Melanocyte of skin (primary cell): Measurements from ENCODE around the gene GPANK1. TPM values are rescaled to one million over a fixed set of nuclear protein-coding genes. Genes with fewer than 3 reads are reported as not detected.

Source experiments
- small RNA-seq, 2 donors: library from RNA; depleted of rRNA; stranded (forward); fragments of <200 nt; gene quantifications; one replicate each; pipeline ENCODE3, GENCODE V24; 2012
- total RNA-seq, 2 donors: library from RNA; depleted of rRNA; stranded (reverse); fragments of >200 nt; gene quantifications; 2 replicates each; pipeline ENCODE4 v1.2.3, GENCODE V29; 2012

The GPANK1 gene
- total RNA-seq: 10 to 100 TPM; 13.1 to 17.3 TPM

DNA sequence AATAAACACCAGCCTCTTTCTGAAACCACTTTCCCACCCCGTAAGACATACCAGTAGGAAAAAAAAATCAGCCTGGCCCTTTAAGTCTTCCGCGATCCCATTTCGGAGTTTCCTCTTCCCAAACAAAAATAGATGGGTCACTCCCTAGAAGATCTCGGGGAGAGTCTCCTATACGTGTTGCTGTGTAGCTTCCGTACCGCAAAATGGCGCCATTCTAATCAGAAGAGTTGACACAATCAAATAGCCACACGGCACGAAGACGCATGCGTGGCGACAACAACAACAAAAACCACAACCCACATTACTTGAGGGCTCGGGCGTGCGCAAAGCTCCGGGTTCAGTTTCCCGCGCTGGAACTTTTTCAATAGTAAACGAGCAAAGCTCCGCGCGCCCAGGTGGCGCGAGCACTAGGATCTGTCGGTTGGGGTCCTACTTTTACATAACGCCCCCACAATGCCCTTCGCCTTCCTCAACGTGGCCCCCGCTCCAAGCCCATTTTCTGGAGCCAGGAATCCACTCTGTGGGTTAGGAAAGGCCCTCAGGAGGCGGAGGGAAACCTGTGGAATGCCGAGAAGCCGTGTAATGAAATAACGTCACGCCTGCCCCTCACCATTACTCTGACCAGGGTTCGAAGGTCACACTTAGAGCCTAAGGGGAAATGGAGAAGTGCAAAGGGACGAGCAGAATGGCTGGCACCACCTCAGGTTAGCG lies at the start of gene GPANK1:
Gene GPANK1 (minus strand): TSS at position 208 of the 711 bp plus-strand sequence. CDS start 519 bp downstream, outside the sequence.

DNA sequence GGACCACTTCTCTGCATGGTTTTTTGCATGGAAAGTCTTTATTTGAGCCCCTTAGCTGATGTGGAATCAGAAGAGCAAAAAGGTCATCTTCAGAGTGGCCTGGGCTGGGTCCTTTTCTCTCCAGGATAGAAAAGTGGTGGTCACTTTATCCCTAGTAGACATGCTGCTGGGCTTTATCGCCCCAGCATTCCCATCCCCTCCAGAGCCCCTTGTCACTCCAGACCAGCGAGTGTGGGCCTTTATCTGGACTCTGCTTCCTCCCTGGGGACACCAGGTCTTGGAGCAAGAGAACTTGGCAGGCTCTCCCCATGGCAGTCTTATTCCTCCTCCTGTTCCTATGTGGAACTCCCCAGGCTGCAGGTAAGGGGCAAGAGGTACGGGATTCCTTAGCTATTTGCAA lies 41.8 kb upstream of the GPANK1 start, which contains the start of gene LY6G6F:
Gene LY6G6F (plus strand): TSS at position 268 of the 400 bp plus-strand sequence. CDS start 41 bp downstream, at position 309.

DNA sequence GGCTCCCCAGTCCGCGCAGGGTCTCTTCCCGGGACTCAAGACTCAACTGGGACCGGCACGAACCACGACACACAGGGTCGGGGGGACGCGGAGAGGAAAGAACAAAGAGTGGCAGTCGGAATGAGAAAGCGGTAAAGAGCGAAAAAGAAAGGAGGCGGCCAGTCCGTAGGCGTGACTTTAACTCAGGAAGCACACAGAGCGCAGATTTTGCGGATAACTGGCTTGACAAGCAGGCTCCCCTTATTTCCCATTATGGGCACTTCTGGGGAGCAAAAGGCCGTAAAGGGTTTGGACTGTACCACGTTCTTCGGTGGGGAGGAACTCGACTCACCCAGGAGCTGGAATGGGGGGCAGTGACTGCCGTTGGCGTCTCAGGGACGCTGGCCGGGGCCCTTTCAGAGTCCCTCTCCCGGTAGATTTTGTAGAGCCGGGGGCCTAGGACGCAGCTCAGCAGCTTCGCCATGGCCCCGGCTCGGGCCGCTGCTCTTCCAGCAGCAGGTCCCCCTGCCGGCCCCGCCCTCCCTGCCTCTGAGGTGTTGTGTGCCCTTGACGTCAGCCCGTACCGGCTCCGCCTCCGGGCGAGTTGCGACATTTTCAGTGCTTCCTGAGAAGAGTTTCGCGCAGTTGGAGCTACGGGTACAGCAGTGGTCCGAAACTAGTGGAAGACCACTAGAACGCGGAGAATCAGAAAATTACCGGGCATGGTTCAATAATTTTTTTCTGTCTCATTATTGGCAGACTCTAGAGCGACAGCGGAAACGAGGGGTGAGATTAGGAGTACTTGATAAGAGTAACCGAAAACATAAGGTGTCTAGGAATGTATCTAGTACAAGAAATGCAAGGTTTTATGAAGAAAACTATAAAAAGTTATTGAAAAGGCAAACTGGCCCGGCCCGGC lies 38.3 kb upstream of the GPANK1 start, which contains the start of gene ABHD16A:
Gene ABHD16A (minus strand): TSS at position 506 of the 898 bp plus-strand sequence. CDS start 43 bp downstream, at position 463.

DNA sequence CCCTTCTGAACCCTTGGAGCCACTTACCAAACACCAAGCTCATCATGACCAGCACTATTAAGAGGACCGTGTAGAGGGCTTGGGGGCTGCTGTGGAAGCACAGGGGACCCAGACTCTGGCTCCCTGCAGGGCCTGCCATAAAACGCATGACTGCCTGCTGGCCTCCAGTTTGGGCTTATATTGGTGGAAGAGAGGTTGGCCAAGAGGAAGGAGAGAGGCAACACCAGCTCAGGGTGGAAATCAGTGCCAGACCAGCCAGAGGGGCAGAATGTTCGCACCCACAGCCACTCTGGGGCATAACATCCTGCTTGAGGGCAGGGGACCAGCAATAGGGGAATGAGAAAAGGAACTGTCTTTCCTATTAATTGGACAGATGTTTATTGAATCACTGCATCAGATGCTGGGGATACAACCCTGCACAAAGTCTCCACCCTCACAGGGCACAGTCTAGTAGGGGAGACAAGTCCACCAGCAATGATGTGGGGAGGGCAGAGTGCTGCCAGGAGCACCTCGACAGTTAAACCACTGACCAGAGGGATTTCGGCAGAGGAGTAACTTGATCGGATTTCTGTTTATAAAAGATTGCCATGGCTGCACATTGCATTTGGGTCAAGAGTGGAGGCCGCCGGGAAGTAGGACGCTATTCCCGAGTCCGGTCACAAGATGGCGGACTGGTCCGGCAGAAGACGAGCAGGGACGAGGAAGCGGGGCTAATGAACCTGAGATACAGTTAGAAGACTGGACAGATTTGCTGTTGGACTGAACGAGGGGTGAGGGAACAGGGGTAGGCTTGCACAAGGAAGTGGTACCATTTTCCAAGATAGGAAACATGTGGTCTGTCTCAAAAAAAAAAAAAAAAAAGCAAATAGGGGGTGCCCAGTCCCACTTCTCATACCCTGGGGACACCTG lies 15.7 kb upstream of the GPANK1 start, which contains the start of gene LY6G5C:
Gene LY6G5C (minus strand): TSS at position 842 of the 909 bp plus-strand sequence. CDS start 694 bp downstream, at position 148.

DNA sequence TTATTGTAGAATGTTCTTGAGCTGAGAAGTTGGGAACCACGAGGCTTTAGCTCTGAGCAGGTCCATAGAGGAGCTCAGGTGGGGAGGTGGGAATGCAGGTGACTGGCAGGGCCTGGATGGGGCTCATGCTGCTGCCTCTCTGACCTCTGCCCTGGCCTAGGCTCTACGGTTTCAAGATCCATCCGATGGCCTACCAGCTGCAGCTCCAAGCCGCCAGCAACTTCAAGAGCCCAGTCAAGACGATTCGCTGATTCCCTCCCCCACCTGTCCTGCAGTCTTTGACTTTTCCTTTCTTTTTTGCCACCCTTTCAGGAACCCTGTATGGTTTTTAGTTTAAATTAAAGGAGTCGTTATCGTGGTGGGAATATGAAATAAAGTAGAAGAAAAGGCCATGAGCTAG lies 4.9 kb upstream of the GPANK1 start, which contains the start of gene LY6G5B:
Gene LY6G5B (plus strand): TSS at position 301 of the 400 bp plus-strand sequence. CDS start 975 bp downstream, outside the sequence.

DNA sequence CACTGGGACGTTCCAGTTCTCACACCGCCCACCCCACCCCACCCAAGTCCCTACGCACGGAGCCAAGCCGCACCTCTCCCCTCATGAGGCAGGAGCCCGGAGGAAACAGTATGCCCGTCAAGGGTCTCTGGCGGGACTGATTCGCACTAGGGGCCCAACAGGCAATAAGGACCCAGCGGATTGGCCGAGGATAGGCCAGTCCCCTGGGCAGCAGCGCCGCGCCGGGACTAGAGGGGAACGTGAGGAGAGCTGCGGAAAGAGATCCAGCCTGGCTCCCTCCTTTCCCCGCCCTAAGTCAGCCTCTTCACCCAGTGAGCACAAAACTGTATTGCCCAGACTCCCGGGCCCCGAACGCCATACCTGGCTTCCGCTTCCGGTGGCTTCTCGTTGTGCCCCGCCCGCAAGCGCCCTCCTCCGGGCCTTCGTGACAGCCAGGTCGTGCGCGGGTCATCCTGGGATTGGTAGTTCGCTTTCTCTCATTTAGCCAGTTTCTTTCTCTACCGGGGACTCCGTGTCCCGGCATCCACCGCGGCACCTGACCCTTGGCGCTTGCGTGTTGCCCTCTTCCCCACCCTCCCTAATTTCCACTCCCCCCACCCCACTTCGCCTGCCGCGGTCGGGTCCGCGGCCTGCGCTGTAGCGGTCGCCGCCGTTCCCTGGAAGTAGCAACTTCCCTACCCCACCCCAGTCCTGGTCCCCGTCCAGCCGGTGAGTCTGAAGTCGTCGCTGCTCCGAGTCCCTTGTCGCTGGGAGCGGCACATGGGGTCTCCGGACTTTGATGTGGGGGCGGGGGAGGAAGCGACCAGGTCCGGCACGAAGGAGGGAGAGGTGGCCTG lies 922 bp upstream of the GPANK1 start, which contains the start of gene CSNK2B:
Gene CSNK2B (plus strand): TSS at position 580 of the 836 bp plus-strand sequence. CDS start 752 bp downstream, outside the sequence.

DNA sequence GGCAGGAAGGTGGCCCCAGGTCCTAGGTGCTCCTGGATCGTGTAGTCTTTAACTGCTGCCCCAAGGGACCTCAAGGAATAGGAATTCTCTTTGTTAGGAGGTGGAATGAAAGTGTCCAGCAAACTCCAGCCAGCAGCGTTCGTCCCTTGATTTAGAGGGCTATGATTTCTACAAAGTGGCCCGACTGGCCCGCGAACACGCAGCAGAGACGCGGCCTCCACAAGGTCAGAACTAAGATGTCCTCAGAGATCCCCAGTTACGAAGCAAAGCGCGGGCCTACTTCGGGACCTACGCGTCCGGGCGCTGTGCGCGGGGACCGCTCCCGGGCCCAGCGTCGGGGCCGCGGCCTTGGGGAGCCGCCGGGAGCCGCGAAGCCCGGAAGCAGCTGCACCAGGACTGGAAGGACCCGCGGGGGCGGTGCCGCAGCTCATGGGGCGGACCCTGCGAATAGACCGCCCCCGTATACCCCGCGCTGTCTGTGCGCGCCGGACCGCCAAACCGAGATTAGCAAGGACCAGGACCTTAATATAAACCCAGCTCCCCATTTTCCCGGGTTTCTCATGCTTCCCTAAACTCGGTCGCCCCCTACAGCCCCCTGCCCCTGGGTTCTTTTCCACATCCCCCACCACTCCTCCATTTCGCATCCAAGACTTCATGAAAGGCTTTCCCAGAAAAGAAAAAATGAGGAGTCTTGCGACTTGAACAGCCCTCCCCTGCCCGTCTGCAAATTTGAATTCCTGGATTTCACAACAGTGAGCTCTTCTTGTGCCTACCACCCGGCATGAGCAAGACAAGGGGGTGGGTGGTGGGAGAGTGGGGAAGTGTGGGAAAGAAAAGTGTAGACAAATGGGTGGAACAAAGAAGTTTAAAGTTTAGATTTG lies 4.2 kb downstream of the GPANK1 start, which contains the start of gene C6orf47:
Gene C6orf47 (minus strand): TSS at position 398 of the 881 bp plus-strand sequence. CDS start 831 bp downstream, outside the sequence.

DNA sequence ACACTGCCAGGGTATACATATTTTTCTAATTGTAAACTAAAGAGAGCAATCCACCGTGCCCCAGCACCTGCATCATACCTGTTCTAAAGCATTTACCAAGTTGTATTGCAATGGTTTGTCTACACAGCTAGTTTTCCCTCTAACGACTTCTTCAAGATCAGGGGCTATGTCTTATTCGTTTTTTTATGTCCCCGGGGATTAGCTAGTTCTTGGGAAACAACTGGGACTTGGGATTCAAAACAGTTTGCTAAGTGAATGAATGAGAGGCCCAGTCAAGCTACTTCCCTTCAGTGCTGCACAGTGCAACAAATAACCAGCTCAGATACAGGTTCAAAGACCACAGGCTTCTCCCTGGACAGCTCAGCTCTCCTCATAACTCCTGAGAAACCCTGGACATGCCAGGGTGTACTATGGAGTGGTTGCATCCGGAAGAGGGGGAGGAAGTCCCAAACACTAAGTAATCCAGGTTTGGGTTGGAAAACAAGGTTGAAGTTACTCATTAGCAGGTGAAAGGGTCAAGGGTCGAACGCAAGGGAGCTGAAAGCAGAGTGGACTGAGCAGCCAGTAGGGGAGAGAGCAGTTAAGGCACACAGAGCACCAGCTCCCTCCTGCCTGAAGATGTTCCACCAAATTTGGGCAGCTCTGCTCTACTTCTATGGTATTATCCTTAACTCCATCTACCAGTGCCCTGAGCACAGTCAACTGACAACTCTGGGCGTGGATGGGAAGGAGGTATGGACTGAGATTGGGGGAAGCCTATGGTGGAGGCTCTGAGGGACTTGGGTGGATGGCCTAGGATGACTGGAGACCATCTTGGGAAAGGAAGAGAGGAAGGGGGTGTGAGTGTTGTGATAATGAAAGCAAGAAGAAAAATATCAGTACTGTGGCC lies 9.2 kb downstream of the GPANK1 start, which contains the start of gene APOM:
Gene APOM (plus strand): TSS at position 546 of the 889 bp plus-strand sequence. CDS start 73 bp downstream, at position 619.

DNA sequence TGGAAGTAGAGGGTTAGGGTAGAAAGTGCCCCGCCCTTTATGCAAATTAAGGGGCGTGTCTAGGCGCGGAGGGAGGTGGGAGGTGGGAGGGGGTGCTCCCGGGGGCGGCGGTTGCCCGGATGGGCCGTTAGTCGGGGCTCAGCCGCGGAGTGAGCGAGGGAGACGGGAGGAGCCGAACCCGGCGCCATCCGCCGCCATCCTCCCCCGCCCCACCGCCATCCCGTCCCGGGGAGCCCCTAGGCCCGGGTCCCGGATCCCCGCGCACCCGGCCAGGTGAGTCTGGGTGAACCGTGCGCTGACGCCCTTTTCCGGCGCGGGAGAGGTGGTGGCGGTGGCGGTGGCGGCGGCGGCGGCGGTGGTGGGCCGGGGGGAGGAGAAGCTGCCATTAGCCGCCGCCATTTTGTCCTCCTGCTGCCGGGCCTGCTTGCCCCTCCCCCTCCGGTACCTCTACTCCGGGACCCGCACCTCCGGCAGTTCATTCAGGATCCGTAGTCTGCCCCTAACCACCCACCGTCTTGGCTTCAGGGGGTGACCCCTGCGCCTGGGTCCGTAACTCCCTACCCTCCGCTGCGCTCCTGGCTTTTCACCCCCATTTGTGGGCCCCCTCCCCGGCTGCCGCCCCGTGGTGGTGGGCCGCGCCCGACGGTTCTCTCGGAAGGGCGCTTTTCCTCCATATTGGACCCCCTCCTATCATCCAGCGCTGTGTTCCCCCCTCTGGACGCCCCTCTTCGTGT lies 44.0 kb downstream of the GPANK1 start, which contains the start of gene PRRC2A:
Gene PRRC2A (plus strand): TSS at position 130 of the 734 bp plus-strand sequence. CDS start 2,075 bp downstream, outside the sequence.

DNA sequence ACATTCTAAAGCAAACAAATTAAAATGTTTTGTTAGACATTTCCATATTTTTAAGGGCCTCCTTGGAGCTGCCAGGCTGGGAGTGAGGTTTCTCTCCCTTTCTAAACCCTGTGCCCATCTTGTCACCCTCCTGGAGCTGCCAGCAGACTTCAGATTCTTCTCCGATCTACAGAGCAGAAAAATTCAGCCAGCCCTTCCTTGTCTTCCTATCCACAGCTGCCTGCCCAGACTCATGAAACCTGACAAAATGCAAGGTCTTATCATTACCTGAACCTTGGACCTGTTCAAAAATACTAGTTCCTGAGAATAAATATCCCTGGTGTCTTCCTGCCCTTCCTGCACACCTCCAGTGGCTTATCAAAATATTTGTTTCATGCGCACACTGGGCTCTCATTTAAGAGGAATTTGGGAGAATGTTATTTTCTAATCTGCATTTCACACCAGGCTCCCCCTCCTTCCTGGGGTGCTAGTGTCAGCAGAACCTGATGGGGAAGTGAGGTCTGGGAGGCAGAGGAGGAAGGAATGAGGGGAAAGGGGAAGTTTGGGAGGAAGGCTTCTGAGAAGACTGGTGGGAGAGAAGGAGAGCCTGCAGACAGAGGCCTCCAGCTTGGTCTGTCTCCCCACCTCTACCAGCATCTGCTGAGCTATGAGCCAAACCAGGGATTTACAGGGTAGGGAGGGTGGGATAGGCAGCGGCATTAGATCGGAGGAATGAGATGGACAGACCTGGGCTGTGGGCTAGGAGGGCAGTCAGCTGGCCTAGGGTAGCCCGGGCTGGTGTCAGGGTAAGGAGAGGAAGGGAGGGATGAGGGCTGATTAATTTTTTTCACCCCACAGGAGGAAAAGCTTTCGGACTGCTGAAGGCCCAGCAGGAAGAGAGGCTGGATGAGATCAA lies 49.9 kb downstream of the GPANK1 start, which contains the start of gene AIF1:
Gene AIF1 (plus strand): TSS at position 551 of the 895 bp plus-strand sequence. CDS start 96 bp downstream, at position 647.

Small RNAs within 50 kb of the gene (small RNA-seq; reads per million reads assigned to genes)
- gene MIR4646 (0 to 0.23 reads per million in 2 donors), gene MIR6832 (0.29 to 0.30 reads per million in 2 donors), gene RF00019 (0 reads per million in 2 donors), gene SNORA38 (185 to 388 reads per million in 2 donors), gene UQCRHP1 (0 reads per million in 2 donors)

Other genes starting within 250 kb of the GPANK1 start
- 10 to 100 TPM; 11.4 to 19.3 TPM for gene MICB, start 166.9 kb downstream of the GPANK1 start, total RNA-seq
- gene MCCD1, start 136.0 kb downstream of the GPANK1 start, total RNA-seq: not detected
- gene DDX39B, start 123.0 kb downstream of the GPANK1 start, total RNA-seq: 100 to 1,000 TPM; 257 to 581 TPM
- gene ATP6V1G2, start 118.4 kb downstream of the GPANK1 start, total RNA-seq: 1 to 10 TPM in 1 of 2 donors, under 1 TPM in 1; 0.33 to 1.0 TPM
- 10 to 100 TPM; 21.6 to 27.5 TPM for gene NFKBIL1, start 117.4 kb downstream of the GPANK1 start, total RNA-seq
- under 1 TPM in 1 of 2 donors, not detected in 1; under 0.01 TPM for gene LTA, start 92.7 kb downstream of the GPANK1 start, total RNA-seq
- gene TNF, start 89.4 kb downstream of the GPANK1 start, total RNA-seq: under 1 TPM; under 0.01 to 0.34 TPM
- not detected for gene LTB, start 82.6 kb downstream of the GPANK1 start, total RNA-seq
- not detected for gene LST1, start 78.7 kb downstream of the GPANK1 start, total RNA-seq
- gene NCR3, start 72.0 kb downstream of the GPANK1 start, total RNA-seq: not detected
- not detected for gene AIF1, start 49.8 kb downstream of the GPANK1 start, total RNA-seq
- gene PRRC2A, start 44.3 kb downstream of the GPANK1 start, total RNA-seq: 10 to 100 TPM; 68.5 to 72.3 TPM
- 100 to 1,000 TPM; 125 to 160 TPM for gene BAG6, start 12.3 kb downstream of the GPANK1 start, total RNA-seq
- gene APOM, start 9.1 kb downstream of the GPANK1 start, total RNA-seq: 1 to 10 TPM in 1 of 2 donors, under 1 TPM in 1; 0.33 to 1.0 TPM
- gene C6orf47, start 4.2 kb downstream of the GPANK1 start, total RNA-seq: 10 to 100 TPM; 21.3 to 23.1 TPM
- gene CSNK2B, start 1.1 kb upstream of the GPANK1 start, total RNA-seq: 100 to 1,000 TPM; 142 to 170 TPM
- 1 to 10 TPM in 1 of 2 donors, under 1 TPM in 1; 1.00 to 2.1 TPM for gene LY6G5B, start 5.0 kb upstream of the GPANK1 start, total RNA-seq
- under 1 TPM; under 0.01 to 0.67 TPM for gene LY6G5C, start 16.1 kb upstream of the GPANK1 start, total RNA-seq
- 10 to 100 TPM; 47.0 to 53.0 TPM for gene ABHD16A, start 38.3 kb upstream of the GPANK1 start, total RNA-seq
- not detected for gene LY6G6F, start 41.9 kb upstream of the GPANK1 start, total RNA-seq
- gene LY6G6D, start 50.4 kb upstream of the GPANK1 start, total RNA-seq: not detected
- gene LY6G6C, start 56.7 kb upstream of the GPANK1 start, total RNA-seq: not detected
- not detected for gene MPIG6B, start 58.4 kb upstream of the GPANK1 start, total RNA-seq
- gene DDAH2, start 64.3 kb upstream of the GPANK1 start, total RNA-seq: 10 to 100 TPM; 10.3 to 22.0 TPM
- gene CLIC1, start 71.5 kb upstream of the GPANK1 start, total RNA-seq: 100 to 1,000 TPM; 511 to 845 TPM
- 10 to 100 TPM; 17.6 to 22.0 TPM for gene MSH5, start 75.0 kb upstream of the GPANK1 start, total RNA-seq
- gene SAPCD1, start 97.7 kb upstream of the GPANK1 start, total RNA-seq: 1 to 10 TPM in 1 of 2 donors, under 1 TPM in 1; 0.69 to 1.7 TPM
- not detected for gene VWA7, start 112.3 kb upstream of the GPANK1 start, total RNA-seq
- 10 to 100 TPM; 58.5 to 66.6 TPM for gene VARS1, start 130.8 kb upstream of the GPANK1 start, total RNA-seq
- gene LSM2, start 142.0 kb upstream of the GPANK1 start, total RNA-seq: 10 to 100 TPM; 41.0 to 61.6 TPM
- gene HSPA1L, start 150.3 kb upstream of the GPANK1 start, total RNA-seq: under 1 TPM; 0.67 to 0.69 TPM
- 100 to 1,000 TPM in 1 of 2 donors, 10 to 100 TPM in 1; 55.7 to 144 TPM for gene HSPA1A, start 150.5 kb upstream of the GPANK1 start, total RNA-seq
- 100 to 1,000 TPM in 1 of 2 donors, 10 to 100 TPM in 1; 95.3 to 188 TPM for gene HSPA1B, start 162.7 kb upstream of the GPANK1 start, total RNA-seq
- gene NEU1, start 197.8 kb upstream of the GPANK1 start, total RNA-seq: 100 to 1,000 TPM; 114 to 132 TPM
- not detected for gene SLC44A4, start 214.0 kb upstream of the GPANK1 start, total RNA-seq
- 10 to 100 TPM; 29.9 to 44.3 TPM for gene EHMT2, start 232.7 kb upstream of the GPANK1 start, total RNA-seq
- gene ZBTB12, start 237.1 kb upstream of the GPANK1 start, total RNA-seq: 1 to 10 TPM; 1.7 to 3.0 TPM